Measurements from ENCODE around the gene FAM193B.

The FAM193B gene

DNA sequence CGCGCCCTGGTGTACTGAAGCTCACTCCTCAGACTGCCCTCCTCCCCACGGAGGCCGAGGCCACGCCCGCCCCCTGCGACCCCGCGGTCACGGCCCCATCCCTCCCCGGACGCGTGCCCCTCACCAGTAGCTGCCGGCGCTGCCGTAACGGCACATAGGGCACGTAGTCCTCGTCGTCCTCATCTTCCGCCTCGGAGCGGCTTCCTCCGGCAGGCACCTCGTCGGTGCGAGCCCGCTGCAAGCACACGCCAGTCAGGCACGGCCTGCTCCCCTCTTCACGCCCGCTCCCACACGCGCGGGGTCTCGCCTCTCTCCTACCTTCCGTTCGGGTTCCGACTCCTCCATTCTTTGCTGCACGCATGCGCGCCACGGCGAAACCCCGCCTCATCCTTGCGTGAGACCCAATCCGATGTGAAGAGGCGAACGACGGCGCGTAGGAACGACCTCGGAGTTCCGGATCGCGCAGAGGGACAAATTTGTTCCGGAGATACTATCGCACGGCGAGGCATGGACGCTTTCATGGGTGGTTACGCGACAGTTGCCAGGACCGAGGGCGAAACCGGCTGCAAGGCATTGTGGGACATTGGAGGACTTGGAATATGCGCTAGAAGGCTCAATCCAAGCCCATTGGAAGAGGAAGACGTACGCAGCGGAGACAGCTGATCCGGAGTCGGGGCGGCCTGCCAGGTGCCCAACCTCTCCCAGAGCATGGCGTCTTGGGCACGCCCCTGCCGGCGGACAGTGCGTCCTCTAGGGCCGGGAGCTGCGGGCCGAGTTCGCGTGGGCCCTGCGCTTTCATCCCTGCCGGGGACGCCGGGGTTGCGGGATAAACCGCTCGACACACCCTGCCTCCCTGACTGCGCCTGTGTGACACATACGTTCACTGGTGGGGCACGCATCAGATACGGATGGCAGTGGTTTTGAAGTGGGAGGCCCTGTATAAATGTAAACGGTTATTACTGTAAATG lies 37.5 kb downstream of the FAM193B start, which contains the start of gene DDX41:
DDX41 (minus strand) TSS at position 361 of the 968 bp plus-strand sequence; CDS start at position 345, 16 bp downstream.
- TF ChIP-seq GLIS3 (CRISPR knock-in tag; IDR thresholded peaks at IDR 0.05): no peak
- TF ChIP-seq ZC3H10 (CRISPR knock-in tag; IDR thresholded peaks at IDR 0.05): no peak
- no peak for TF ChIP-seq OSR1 (CRISPR knock-in tag; IDR thresholded peaks at IDR 0.05)
- TF ChIP-seq ZNF70 (CRISPR knock-in tag; IDR thresholded peaks at IDR 0.05): no peak
- TF ChIP-seq RARB (CRISPR knock-in tag; IDR thresholded peaks at IDR 0.05): no peak
- no peak for TF ChIP-seq TCF4 (CRISPR knock-in tag; IDR thresholded peaks at IDR 0.05; ENCODE audit: borderline replicate concordance)
- TF ChIP-seq, protein P1, sequence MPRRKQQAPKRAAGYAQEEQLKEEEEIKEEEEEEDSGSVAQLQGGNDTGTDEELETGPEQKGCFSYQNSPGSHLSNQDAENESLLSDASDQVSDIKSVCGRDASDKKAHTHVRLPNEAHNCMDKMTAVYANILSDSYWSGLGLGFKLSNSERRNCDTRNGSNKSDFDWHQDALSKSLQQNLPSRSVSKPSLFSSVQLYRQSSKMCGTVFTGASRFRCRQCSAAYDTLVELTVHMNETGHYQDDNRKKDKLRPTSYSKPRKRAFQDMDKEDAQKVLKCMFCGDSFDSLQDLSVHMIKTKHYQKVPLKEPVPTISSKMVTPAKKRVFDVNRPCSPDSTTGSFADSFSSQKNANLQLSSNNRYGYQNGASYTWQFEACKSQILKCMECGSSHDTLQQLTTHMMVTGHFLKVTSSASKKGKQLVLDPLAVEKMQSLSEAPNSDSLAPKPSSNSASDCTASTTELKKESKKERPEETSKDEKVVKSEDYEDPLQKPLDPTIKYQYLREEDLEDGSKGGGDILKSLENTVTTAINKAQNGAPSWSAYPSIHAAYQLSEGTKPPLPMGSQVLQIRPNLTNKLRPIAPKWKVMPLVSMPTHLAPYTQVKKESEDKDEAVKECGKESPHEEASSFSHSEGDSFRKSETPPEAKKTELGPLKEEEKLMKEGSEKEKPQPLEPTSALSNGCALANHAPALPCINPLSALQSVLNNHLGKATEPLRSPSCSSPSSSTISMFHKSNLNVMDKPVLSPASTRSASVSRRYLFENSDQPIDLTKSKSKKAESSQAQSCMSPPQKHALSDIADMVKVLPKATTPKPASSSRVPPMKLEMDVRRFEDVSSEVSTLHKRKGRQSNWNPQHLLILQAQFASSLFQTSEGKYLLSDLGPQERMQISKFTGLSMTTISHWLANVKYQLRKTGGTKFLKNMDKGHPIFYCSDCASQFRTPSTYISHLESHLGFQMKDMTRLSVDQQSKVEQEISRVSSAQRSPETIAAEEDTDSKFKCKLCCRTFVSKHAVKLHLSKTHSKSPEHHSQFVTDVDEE (CRISPR knock-in tag; IDR thresholded peaks at IDR 0.05): no peak
- TF ChIP-seq, protein P2, sequence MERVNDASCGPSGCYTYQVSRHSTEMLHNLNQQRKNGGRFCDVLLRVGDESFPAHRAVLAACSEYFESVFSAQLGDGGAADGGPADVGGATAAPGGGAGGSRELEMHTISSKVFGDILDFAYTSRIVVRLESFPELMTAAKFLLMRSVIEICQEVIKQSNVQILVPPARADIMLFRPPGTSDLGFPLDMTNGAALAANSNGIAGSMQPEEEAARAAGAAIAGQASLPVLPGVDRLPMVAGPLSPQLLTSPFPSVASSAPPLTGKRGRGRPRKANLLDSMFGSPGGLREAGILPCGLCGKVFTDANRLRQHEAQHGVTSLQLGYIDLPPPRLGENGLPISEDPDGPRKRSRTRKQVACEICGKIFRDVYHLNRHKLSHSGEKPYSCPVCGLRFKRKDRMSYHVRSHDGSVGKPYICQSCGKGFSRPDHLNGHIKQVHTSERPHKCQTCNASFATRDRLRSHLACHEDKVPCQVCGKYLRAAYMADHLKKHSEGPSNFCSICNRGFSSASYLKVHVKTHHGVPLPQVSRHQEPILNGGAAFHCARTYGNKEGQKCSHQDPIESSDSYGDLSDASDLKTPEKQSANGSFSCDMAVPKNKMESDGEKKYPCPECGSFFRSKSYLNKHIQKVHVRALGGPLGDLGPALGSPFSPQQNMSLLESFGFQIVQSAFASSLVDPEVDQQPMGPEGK (CRISPR knock-in tag; IDR thresholded peaks at IDR 0.05; ENCODE audit: borderline replicate concordance): no peak
- no peak for TF ChIP-seq CSDC2 (CRISPR knock-in tag; IDR thresholded peaks at IDR 0.05)
- TF ChIP-seq ZNF565 (CRISPR knock-in tag; conservative IDR thresholded peaks at IDR 0.05; ENCODE audit: low read depth): no peak
- TF ChIP-seq, protein P3, sequence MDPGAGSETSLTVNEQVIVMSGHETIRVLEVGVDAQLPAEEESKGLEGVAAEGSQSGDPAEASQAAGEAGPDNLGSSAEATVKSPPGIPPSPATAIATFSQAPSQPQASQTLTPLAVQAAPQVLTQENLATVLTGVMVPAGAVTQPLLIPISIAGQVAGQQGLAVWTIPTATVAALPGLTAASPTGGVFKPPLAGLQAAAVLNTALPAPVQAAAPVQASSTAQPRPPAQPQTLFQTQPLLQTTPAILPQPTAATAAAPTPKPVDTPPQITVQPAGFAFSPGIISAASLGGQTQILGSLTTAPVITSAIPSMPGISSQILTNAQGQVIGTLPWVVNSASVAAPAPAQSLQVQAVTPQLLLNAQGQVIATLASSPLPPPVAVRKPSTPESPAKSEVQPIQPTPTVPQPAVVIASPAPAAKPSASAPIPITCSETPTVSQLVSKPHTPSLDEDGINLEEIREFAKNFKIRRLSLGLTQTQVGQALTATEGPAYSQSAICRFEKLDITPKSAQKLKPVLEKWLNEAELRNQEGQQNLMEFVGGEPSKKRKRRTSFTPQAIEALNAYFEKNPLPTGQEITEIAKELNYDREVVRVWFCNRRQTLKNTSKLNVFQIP (CRISPR knock-in tag; IDR thresholded peaks at IDR 0.05; ENCODE audit: borderline replicate concordance, low read depth): no peak
- TF ChIP-seq ZNF8 (CRISPR knock-in tag; IDR thresholded peaks at IDR 0.05): no peak
- no peak for TF ChIP-seq SNAI2 (CRISPR knock-in tag; IDR thresholded peaks at IDR 0.05)
- no peak for TF ChIP-seq ISL1 (CRISPR knock-in tag; IDR thresholded peaks at IDR 0.05)
- TF ChIP-seq PPARA (CRISPR knock-in tag; IDR thresholded peaks at IDR 0.05; ENCODE audit: borderline replicate concordance): no peak
- TF ChIP-seq, protein P4, sequence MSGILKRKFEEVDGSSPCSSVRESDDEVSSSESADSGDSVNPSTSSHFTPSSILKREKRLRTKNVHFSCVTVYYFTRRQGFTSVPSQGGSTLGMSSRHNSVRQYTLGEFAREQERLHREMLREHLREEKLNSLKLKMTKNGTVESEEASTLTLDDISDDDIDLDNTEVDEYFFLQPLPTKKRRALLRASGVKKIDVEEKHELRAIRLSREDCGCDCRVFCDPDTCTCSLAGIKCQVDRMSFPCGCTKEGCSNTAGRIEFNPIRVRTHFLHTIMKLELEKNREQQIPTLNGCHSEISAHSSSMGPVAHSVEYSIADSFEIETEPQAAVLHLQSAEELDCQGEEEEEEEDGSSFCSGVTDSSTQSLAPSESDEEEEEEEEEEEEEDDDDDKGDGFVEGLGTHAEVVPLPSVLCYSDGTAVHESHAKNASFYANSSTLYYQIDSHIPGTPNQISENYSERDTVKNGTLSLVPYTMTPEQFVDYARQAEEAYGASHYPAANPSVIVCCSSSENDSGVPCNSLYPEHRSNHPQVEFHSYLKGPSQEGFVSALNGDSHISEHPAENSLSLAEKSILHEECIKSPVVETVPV (CRISPR knock-in tag; IDR thresholded peaks at IDR 0.05): no peak
- peak; percentile 94 for ATAC-seq

DNA sequence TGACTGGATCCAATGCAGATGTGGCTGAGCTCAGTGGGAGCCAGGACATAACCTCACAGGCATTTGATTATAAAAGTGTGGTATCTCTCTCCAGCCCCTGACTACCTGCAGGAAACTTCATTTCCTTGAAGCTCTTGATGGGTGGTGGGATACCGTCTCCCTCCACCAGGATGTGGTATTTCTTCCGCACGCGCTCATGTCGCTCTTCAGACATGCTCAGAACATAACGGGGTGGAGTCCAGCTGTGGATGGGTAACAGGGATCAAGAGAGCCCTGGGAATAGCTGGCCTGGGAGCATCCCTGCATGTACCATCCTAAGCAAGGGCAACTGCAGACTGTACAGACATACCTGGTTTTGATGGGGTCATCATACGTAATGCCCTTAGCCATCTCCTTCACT lies 38.8 kb downstream of the FAM193B start:
- TF ChIP-seq, protein P2 (CRISPR knock-in tag; IDR thresholded peaks at IDR 0.05; ENCODE audit: borderline replicate concordance): no peak
- TF ChIP-seq RARB (CRISPR knock-in tag; IDR thresholded peaks at IDR 0.05): no peak
- no peak for TF ChIP-seq ZNF70 (CRISPR knock-in tag; IDR thresholded peaks at IDR 0.05)
- no peak for TF ChIP-seq TOX (CRISPR knock-in tag; IDR thresholded peaks at IDR 0.05; ENCODE audit: borderline replicate concordance)
- TF ChIP-seq ARNTL (CRISPR knock-in tag; IDR thresholded peaks at IDR 0.05; ENCODE audit: borderline replicate concordance, low read depth): no peak
- no peak for TF ChIP-seq ZNF565 (CRISPR knock-in tag; conservative IDR thresholded peaks at IDR 0.05; ENCODE audit: low read depth)
- no peak for TF ChIP-seq GLIS3 (CRISPR knock-in tag; IDR thresholded peaks at IDR 0.05)
- TF ChIP-seq, protein P1 (CRISPR knock-in tag; IDR thresholded peaks at IDR 0.05): no peak
- TF ChIP-seq ZFP3 (CRISPR knock-in tag; IDR thresholded peaks at IDR 0.05): no peak
- TF ChIP-seq SNAI2 (CRISPR knock-in tag; IDR thresholded peaks at IDR 0.05): no peak
- no peak for TF ChIP-seq TCF4 (CRISPR knock-in tag; IDR thresholded peaks at IDR 0.05; ENCODE audit: borderline replicate concordance)
- no peak for TF ChIP-seq ZC3H10 (CRISPR knock-in tag; IDR thresholded peaks at IDR 0.05)
- no peak for ATAC-seq
